Astrocyte of the spinal cord (primary cell): ENCODE results near the gene ATG4D.

Source experiments
- DNase-seq: peaks from one replicate; pipeline ENCODE4 v3.0.0; 2011; ENCODE audit warnings: low read depth, low spot score
- H3K4me3 ChIP-seq: 2 replicates; pipeline ENCODE4 v1.5.1; 2011; ENCODE audit warnings: low read depth, mild to moderate bottlenecking, low read length, moderate library complexity
- in situ Hi-C: cut with HindIII; loops from 2 replicates; pipeline ENCODE4 v1.10.0; 2017; ENCODE audit warnings: low sequenced_read_pairs
- TF ChIP-seq, protein P1 (sequence below): IDR thresholded peaks from 2 replicates; pipeline ENCODE4 v1.5.1; 2012; ENCODE audit warnings: low read depth, mild to moderate bottlenecking, low read length, inconsistent platforms

Gene ATG4D

DNA sequence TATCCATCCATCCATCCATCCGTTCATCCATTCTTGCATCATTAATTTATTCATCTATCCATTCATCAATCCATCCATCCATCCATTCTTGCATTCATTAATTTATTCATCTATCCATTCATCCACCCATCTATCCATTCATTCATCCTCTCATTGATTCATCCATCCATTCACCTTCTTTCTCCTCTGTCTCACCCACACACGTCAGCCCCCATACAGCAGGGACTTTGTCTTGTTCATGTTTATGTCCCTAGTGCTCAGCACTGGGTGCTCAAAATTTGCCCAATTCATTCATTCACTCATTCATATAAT, 44.1 kb downstream of the ATG4D start:
- in situ Hi-C loops, result no loop called here
- TF ChIP-seq, protein P1, sequence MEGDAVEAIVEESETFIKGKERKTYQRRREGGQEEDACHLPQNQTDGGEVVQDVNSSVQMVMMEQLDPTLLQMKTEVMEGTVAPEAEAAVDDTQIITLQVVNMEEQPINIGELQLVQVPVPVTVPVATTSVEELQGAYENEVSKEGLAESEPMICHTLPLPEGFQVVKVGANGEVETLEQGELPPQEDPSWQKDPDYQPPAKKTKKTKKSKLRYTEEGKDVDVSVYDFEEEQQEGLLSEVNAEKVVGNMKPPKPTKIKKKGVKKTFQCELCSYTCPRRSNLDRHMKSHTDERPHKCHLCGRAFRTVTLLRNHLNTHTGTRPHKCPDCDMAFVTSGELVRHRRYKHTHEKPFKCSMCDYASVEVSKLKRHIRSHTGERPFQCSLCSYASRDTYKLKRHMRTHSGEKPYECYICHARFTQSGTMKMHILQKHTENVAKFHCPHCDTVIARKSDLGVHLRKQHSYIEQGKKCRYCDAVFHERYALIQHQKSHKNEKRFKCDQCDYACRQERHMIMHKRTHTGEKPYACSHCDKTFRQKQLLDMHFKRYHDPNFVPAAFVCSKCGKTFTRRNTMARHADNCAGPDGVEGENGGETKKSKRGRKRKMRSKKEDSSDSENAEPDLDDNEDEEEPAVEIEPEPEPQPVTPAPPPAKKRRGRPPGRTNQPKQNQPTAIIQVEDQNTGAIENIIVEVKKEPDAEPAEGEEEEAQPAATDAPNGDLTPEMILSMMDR, result no peak
- DNase-seq, result no peak
- H3K4me3 ChIP-seq, result no peak overlapping the region

DNA sequence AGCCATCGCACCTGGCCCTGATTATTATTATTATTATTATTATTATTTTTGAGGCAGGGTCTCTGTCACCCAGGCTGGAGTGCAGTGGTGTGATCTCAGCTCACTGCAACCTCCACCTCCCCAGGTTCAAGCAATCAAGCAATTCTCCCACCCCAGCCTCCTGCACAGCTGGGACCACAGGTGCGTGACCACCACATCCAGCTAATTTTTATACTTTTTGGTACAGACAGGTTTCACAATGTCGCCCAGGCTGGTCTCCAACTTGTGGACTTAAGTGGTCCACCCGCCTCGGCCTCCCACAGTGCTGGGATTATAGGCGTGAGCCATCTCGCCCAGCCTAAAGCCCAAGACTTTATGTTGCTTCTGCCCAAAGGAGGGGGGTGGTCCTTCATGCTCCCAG, 49.4 kb downstream of the ATG4D start:
- no peak overlapping the region for H3K4me3 ChIP-seq
- TF ChIP-seq, protein P1, result no peak
- DNase-seq, result no peak
- in situ Hi-C loops, result no loop called here

DNA sequence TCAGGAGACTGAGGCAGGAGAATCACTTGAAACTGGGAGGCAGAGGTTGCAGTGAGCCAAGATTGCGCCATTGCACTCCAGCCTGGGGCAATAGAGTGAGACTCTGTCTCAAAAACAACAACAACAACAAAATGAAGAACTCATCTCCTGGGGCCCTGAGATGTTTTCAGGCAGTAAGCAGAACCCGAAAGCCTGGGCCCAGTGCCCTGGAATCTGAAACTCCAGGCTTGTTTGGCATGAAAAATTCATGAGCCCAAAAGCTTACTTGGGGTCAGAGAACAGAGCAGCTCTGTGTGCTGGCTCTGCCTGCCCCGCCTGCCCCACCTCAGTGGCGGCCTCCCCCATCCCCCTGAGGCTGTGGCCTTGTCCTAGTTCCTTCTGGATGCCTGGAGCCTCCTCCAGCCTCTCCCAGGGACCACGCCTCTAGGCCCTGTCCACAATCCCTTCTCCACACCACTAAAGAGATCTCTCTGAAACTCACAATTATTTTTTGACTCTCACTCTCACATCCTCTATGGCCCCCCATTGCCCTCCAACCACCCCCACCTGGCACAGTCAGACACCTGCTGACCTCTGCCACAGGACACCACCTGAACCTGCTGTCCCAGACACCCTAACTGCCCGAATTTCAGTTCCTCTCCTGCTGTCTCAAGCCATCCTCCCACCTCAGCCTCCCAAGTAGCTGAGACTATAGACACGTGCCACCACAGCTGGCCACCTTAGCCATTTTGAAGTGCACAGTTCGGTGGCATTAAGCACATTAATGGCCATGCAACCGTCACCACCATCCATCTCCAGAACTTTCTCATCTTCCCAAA, 50.3 kb downstream of the ATG4D start:
- no peak for DNase-seq
- TF ChIP-seq, protein P1, result no peak
- no peak overlapping the region for H3K4me3 ChIP-seq
- in situ Hi-C loops, result no loop called here

DNA sequence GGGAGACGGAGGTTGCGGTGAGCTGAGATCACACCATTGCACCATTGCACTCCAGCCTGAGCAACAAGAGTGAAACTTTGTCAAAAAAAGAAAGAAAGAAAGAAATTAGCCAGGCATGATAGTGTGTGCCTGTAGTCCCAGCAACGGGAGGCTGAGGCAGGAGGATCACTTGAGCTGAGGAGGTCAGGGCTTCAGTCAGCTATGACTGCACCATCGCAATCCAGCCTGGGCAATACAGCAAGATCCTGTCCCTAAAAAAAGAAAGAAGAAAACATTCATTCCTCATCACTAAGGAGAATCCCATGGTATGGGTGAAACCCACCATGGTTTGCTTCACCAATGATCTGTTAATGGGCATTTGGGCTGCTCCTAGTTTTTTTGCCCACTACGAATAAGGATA, 56.4 kb downstream of the ATG4D start:
- in situ Hi-C loops, result no loop called here
- TF ChIP-seq, protein P1, result no peak
- DNase-seq, result no peak
- H3K4me3 ChIP-seq, result no peak overlapping the region

DNA sequence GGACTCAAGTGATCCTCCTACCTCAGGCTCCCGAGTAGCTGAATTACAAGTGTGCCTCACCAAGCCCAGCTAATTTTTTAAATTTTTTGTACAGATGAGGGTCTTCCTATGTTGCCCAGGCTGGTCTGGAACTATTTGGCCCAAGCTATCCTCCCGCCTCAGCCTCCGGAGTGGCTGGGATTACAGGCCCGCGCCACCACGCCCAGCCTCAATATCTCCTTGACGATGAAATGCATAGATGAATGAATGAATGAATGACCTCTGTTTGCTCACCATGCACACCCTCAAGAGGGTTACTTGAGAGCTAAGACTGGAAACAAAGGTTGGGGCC, 58.3 kb downstream of the ATG4D start:
- DNase-seq, result no peak
- in situ Hi-C loops, result no loop called here
- TF ChIP-seq, protein P1, result no peak
- no peak overlapping the region for H3K4me3 ChIP-seq

DNA sequence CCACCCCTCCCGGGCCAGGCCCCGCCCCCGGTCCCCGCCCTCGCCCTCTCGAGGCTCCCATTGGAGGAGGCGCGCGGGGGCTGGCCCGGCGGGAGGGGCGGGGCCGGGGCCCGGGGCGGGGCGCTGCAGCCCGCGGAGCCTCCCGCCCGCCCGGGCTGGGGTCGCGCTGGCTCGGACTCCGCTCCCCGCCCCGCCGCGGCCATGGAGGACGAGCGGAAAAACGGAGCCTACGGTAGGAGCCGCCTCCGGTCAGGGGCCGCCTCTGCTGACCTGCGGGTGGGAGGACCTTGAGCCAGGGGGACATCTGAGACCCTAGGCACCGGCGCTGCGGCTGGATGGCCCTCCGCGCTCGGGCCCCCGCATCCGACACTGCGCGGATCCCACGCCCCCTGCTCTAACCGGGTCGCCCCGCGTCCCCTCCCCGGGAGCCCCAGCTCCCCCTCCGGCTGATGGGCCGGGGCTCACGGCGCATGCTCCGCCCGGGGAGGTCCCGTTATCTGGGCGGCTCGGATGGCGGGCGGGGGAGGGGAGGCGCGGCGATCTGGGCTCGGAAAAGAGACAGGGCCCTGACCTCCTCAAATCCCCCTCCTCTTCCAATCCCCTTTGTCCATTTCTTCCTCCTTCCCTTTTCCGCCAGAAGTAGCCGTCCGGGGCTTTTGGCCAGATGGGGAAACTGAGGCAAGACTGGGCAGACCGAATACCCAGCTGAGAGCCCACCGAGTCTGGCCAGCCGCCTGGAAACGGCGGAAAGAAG, 58.8 kb downstream of the ATG4D start:
- TF ChIP-seq, protein P1, result no peak
- peak; percentile 63 for DNase-seq
- in situ Hi-C loops, result no loop called here
- H3K4me3 ChIP-seq, result peak overlapping the region; percentile 94
